Stimulated activated CD4-positive, alpha-beta T cell treated with anti-CD3 and anti-CD28 coated beads, Interleukin-4, amount 100 ng/mL, for 4 hours (primary cell): ENCODE results near the gene PHF19.

Source experiments
- DNase-seq, 2 experiments: peaks; one replicate each; pipeline ENCODE4 v3.0.0-alpha.2; 2020

The PHF19 gene

DNA sequence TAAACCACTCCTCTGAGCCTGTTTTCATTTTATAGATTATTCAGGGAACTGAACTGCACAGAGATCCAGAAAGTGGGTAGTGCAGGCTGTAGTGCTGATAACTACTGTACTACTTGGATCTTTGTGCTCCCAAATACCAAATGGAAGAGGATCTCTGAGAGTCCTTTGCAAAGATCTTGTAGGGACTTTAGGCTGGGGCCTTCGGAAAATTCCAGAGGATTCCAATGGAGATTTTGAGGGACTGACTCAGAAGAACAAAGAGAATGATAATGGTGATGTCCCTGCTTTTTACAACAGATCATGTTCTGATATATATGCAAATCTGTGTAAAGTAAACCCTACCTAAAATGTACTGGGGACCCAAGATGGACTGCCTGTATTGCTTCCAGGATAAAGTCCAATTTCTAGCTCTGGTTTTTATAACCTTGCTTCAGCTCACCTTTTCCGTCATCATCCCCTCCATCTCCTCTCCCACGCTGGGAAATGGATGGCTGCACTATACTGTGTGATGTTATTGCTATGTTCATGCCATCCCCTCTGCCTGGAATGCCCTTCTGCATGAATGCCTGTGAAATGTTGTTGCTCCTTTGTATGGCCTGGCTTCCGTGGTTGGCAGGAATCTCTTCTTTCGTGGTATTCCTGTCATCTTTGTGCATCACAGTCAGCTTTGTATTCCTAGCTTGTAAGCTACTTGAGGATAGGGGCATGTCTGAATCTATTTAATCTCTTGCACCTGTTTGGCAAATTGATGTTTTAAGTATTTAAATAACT lies 24.6 kb downstream of the PHF19 start:
- no peak for DNase-seq

- no peak for DNase-seq
Observed at GRCh38 chr9:120851449-120851848, 25.5 kb downstream of the PHF19 start.

DNA sequence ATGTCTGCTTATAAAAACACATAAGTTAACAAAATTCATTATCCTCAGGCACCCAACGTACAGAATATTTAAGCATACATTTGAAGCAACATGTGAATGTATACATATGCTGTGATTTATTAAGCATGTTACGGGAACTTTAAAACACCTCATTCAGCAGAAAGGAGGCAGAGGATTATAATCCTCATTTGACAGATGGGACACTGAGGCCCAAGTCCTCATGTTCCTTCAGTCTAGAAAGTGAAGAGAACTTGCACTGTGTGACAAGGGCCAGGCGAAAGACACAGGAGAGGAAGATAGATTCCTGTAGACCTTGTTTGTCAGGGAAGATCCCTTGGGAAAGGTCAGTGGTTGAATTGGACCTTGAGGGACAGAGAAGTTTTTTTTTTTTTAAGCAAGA lies 26.7 kb downstream of the PHF19 start:
- DNase-seq: no peak

- no peak for DNase-seq
Observed at GRCh38 chr9:120846906-120847305, 30.1 kb downstream of the PHF19 start.

DNA sequence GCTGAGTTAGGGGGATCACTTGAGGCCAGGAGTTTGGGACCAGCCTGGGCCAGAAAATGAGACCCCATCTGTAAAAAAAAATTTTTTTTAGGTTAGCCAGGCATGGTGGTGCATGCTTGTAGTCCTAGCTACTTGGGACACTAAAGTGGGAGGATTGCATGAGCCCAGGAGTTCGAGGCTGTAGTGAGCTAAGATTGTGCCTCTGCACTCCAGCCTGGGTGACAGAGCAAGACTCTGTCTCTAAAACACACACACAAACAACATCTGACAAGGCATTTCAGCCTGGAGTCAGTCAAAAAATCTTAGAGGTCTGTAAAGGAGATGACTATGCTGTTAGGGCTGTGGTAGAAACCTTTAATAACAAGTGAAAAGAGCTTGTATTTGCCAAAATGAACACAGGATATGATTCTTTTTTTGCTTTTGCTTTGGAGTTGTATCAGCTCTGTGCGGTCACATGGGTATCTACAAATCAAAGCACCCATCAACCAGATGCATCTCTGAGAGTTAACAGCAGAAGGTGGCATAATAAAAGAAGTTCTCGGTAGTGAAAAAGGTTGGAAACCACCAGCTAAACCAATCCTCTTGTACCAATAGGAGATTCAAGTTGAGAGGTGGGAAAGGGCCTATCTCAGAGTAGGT lies 30.6 kb downstream of the PHF19 start:
- no peak for DNase-seq

GRCh38 chr9:120845255-120845654 lies 31.7 kb downstream of the PHF19 start:
- DNase-seq: peak; percentile 16 to 53

DNA sequence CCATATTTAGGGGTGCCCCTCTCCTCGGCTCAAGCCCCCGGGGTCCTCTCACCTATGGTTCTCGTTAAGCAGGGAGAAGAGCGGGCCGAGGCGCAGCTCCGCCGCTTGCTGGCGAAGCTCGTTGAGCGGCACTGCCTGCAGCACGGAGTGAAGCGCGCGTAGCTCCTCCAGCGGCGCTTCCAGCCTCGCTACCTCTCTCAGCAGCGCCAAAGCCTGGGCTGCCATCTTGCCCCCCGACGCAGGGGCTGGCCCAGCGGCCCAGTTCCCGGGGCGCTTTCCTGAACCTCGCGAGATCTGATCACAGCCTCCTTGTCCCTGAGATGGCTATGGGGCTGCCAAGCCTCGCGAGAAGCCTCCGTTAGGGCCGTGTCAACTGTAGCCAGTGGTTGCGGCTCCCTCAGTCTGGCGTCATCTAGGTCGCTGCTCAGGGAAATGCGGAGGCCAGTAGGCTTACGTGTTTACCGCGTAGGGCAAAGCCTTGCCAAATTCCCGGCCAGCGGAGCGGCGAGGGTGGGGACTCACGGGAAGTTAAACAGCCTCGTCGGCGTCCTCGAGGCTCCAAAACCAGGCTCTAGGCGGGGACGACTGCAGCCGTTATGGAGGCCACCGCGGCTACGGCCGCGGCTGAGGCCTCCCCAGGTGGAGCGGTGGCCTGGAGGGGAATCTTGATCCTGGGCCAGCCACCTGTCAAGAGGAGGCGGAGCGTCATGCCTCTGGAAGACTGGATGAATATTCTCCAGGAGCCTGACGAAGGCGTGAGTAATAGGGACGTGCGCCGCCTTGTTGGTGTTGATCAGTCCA lies 34.1 kb downstream of the PHF19 start, which contains the start of gene PSMD5:
TSS of gene PSMD5 (minus strand) at position 238 of the 801 bp plus-strand sequence. CDS start at position 225, 13 bp downstream.
- peak; percentile 89 to 97 for DNase-seq

GRCh38 chr9:120841930-120842684 lies 34.9 kb downstream of the PHF19 start:
- peak in 1 of 2 experiments; percentile 16 for DNase-seq

DNA sequence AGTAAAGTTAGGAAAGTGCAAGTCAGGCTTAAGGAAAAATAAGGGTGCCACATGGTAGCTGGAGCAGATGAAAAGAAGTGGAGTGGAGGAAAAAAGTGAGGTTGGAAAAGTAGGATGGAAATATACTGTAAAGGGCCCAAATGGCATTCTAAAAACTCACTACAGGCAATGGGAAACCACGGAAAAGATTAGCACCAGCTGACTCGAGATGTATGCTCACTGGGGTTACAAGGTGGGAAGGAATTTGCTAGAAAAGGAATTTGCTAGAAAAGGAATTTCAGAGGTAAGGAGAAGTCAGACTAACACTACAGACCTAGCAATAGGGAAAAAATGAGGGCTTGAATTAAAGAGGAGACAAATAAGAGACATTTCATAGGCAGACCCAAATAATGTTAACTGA lies 37.8 kb downstream of the PHF19 start:
- DNase-seq: no peak

GRCh38 chr9:120837921-120838320 lies 39.1 kb downstream of the PHF19 start:
- DNase-seq: no peak

DNA sequence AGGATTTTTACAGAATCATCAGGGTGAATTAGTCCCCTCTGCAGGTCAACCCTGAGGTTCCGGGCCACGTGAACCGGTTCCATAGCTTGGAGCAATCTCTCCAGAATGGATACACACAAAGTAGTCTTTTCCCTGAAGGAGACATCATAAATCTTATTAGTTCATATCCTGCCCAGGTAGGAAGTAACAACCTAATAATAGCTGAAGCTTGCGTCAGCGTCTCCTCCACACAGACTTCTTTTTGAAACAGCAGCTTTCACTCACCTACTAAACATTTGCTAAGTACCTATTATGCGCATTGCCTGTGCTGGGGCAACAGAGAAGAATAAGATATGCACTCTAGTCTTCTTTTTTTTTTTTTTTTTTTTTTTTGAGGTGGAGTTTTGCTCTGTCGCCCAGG lies 43.7 kb downstream of the PHF19 start:
- DNase-seq: no peak

DNA sequence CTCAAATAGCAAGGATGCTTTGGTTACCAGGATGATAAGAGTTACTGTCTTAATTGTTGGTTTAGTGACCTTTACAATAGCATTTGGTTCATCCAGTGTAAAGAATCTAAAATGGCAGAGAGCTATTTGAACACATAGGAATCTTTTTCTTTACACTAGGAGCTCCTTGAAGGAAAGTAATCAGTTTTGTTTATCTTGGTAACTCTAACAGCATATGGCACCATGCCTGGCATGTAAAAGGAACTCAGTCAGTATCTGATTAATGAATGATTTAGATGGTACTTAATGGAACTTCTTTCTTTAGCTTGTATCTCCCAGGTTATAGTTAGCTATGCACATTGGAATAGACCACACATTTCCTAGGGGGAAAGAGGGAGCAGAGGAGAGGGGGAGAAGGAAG lies 44.2 kb downstream of the PHF19 start:
- DNase-seq: no peak

- DNase-seq: no peak
Observed at GRCh38 chr9:120830865-120831264, 46.1 kb downstream of the PHF19 start.

DNA sequence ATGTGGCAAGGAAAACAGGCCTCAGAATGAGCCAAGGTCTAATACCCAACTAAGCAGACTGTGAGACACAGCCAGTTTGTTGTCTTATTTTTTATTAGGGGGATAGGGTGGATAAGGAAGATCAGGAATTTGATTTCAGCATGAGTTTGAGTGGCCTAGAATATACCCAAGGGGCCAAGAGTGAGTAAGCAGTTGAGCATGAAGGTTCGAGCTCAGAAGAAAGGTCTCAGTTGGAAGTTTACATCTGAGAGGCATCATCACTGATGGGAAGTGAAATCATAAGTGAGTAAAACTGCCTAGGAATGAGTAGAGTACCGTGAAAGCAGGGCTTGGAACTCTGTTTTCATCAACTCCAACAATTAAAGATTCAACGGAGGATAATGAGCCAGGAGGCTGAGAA lies 46.8 kb downstream of the PHF19 start:
- DNase-seq: no peak

- DNase-seq: no peak
Observed at GRCh38 chr9:120829650-120830049, 47.3 kb downstream of the PHF19 start.

DNA sequence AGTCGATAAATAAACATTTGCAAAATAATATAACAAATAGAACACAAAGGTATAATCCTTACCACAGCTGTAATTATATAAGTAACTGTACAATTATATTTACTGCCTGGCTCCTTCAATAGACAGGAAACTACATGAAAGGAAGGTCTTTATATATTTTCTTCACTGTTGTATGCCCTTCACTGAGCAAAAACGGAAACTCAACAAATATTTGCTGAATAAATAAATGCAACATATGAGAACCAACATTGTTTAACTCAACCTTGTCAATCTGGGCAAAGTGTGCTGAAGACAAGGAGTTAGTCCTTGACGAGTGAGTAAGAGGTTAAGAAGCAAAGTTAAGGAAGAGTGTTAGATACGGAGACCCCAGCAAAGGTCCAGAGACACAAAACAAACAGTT lies 56.9 kb downstream of the PHF19 start:
- DNase-seq: no peak

- DNase-seq: no peak
Observed at GRCh38 chr9:120818595-120818994, 58.4 kb downstream of the PHF19 start.

GRCh38 chr9:120815075-120815474 lies 61.9 kb downstream of the PHF19 start:
- no peak for DNase-seq

- no peak for DNase-seq
Observed at GRCh38 chr9:120808931-120809330, 68.1 kb downstream of the PHF19 start.

DNA sequence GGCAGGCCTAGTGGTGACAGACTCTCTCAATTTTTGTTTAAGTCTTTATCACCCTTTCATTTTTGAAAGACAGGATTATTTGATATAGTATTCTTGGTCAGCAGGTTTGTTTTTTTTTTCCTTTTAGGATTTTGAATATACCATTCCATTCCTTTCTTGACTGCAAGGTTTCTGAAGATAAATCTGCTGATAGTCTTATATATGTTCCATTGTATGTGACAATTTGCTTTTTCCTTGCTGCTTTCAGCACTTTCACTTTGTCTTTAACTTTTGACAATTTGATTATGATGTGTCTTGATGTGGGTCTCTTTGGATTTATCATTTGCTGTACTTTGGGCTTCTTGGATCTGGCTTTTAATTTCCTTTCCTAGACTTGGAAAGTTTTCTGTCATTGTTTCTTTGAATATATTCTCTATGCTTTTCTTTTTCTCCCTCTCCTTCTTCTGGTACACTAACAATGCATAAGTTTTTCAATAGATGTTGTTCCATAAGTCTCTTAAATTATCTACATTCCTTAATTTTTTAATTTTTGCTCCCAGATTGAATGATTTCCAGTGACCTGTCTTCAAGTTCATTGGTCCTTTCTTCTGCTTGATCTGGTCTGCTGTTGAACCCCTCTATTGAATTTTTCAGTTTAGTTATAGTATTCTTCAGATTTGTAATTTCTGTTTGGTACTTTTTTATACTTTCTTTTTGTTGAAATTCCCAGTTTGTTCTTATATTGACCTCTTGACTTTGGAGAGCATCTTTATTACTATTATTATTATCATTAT lies 69.2 kb downstream of the PHF19 start:
- DNase-seq: no peak
